CD14-positive monocyte (primary cell): ENCODE results near the gene WAC. TPM values are rescaled to one million over a fixed set of nuclear protein-coding genes. Genes with fewer than 3 reads are reported as not detected.

Experiments used
- DNase-seq, 3 donors: peaks; one replicate each; pipeline ENCODE4 v3.0.0-alpha.2; 2011 to 2022
- H2AFZ ChIP-seq: 2 replicates; pipeline ENCODE4 v1.6.0; 2012; ENCODE audit warnings: mild to moderate bottlenecking, low read depth, low read length, inconsistent platforms; ENCODE audit not compliant: insufficient read depth, poor library complexity, severe bottlenecking
- H3K27ac ChIP-seq, 2 donors: 1 replicate in 1 of 2; 2 replicates in 1 of 2; pipeline ENCODE4 v1.5.1; 2012 to 2013; ENCODE audit warnings: low read length in 2 of 2, control low read depth in 1 of 2, inconsistent platforms in 1 of 2, low read depth in 1 of 2, mild to moderate bottlenecking in 1 of 2
- H3K27me3 ChIP-seq, 2 donors: one replicate each; pipeline versions ENCODE4 v1.6.0 to v1.6.1; 2011 to 2013; ENCODE audit warnings: low read length in 2 of 2; ENCODE audit not compliant: control insufficient read depth in 2 of 2, insufficient read depth in 2 of 2
- H3K36me3 ChIP-seq, 2 donors: replicated peaks in 1 of 2; 1 replicate in 1 of 2; 2 replicates in 1 of 2; pipeline versions ENCODE4 v1.5.1 to v1.6.1; 2012 to 2013; ENCODE audit warnings: low read length in 2 of 2, control low read depth in 1 of 2, inconsistent platforms in 1 of 2, mild to moderate bottlenecking in 1 of 2; ENCODE audit not compliant: insufficient read depth in 2 of 2, control insufficient read depth in 1 of 2
- H3K4me1 ChIP-seq, 2 donors: 1 replicate in 1 of 2; 2 replicates in 1 of 2; pipeline versions ENCODE4 v1.5.1 to v1.6.1; 2012 to 2013; ENCODE audit warnings: low read length in 2 of 2, control low read depth in 1 of 2, inconsistent platforms in 1 of 2, mild to moderate bottlenecking in 1 of 2, moderate library complexity in 1 of 2; ENCODE audit not compliant: insufficient read depth in 2 of 2, control insufficient read depth in 1 of 2
- H3K4me2 ChIP-seq: replicated peaks from 2 replicates; pipeline ENCODE3; 2012; ENCODE audit warnings: low read length, moderate library complexity, mild to moderate bottlenecking; ENCODE audit not compliant: poor library complexity, severe bottlenecking; ENCODE audit errors: extremely low read depth
- H3K4me3 ChIP-seq, 3 experiments: fragments of 200-600 bp in 1 of 3; sonication (generic) in 1 of 3; replicated peaks in 1 of 3; 1 replicate in 2 of 3; 2 replicates in 1 of 3; pipeline ENCODE4 v1.5.1; 2011 to 2013; ENCODE audit warnings: low read length in 3 of 3, mild to moderate bottlenecking in 3 of 3, control low read depth in 2 of 3, low read depth in 2 of 3, inconsistent platforms in 1 of 3, moderate library complexity in 1 of 3
- H3K79me2 ChIP-seq: 2 replicates; pipeline ENCODE4 v1.6.0; 2012; ENCODE audit warnings: mild to moderate bottlenecking, control low read depth, inconsistent platforms, low read length, moderate library complexity; ENCODE audit not compliant: insufficient read depth
- H3K9ac ChIP-seq: 2 replicates; pipeline ENCODE4 v1.6.0; 2017; ENCODE audit warnings: low read length, mild to moderate bottlenecking; ENCODE audit not compliant: insufficient read depth, poor library complexity, severe bottlenecking
- H3K9me3 ChIP-seq, 2 donors: replicated peaks in 1 of 2; 1 replicate in 1 of 2; 2 replicates in 1 of 2; pipeline versions ENCODE4 v1.5.1 to v1.6.1; 2012 to 2013; ENCODE audit warnings: low read length in 2 of 2, control low read depth in 1 of 2; ENCODE audit not compliant: control insufficient read depth in 1 of 2, insufficient read depth in 1 of 2
- H4K20me1 ChIP-seq: 2 replicates; pipeline ENCODE4 v1.6.0; 2012; ENCODE audit warnings: mild to moderate bottlenecking, low read length, control low read depth, moderate library complexity; ENCODE audit not compliant: insufficient read depth
- H3K27ac Mint-ChIP-seq, 7 donors: one replicate each; pipeline ENCODE4 v1.8.0; 2020; ENCODE audit warnings: mild to moderate bottlenecking in 7 of 7, mixed read lengths in 7 of 7, moderate library complexity in 6 of 7, inconsistent platforms in 2 of 7
- H3K27me3 Mint-ChIP-seq, 3 donors: one replicate each; pipeline ENCODE4 v1.8.0; 2021 to 2022; ENCODE audit warnings: low read depth in 3 of 3, mild to moderate bottlenecking in 3 of 3, mixed read lengths in 3 of 3, moderate library complexity in 3 of 3, inconsistent platforms in 1 of 3
- H3K36me3 Mint-ChIP-seq, 2 donors: one replicate each; pipeline ENCODE4 v1.8.0; 2020; ENCODE audit warnings: mixed read lengths in 2 of 2, inconsistent platforms in 1 of 2, mild to moderate bottlenecking in 1 of 2
- H3K4me1 Mint-ChIP-seq: one replicate; pipeline ENCODE4 v1.8.0; 2020; ENCODE audit warnings: mild to moderate bottlenecking, mixed read lengths
- H3K4me3 Mint-ChIP-seq, 2 donors: one replicate each; pipeline ENCODE4 v1.8.0; 2020; ENCODE audit warnings: mild to moderate bottlenecking in 2 of 2, mixed read lengths in 2 of 2, moderate library complexity in 1 of 2
- H3K9me3 Mint-ChIP-seq, 7 donors: one replicate each; pipeline ENCODE4 v1.8.0; 2020 to 2022; ENCODE audit warnings: mixed read lengths in 7 of 7, mild to moderate bottlenecking in 6 of 7, moderate library complexity in 6 of 7, inconsistent platforms in 2 of 7
- WGBS: methylation state at CpG from one replicate; pipeline ENCODE4 v1.1.5; 2013; ENCODE audit warnings: missing lambda C conversion rate; ENCODE audit not compliant: insufficient coverage; 5-methylcytosine and 5-hydroxymethylcytosine counted together
- intact Hi-C, 2 donors: fragments of 100-400 bp; cut with micrococcal nuclease; formaldehyde crosslinking; loops; one replicate each; pipeline versions ENCODE4 v1.15.0 to v1.15.1; 2023
- polyA plus RNA-seq, 3 donors: library from polyadenylated mRNA; depleted of rRNA in 1 of 3; unstranded in 2 of 3; stranded (reverse) in 1 of 3; fragments of 300-500 nt in 2 of 3; fragments of >200 nt in 1 of 3; fragmentation: Illumina TruSeq in 2 of 3; gene quantifications; 1 replicate in 2 of 3; 2 replicates in 1 of 3; pipeline ENCODE4 v1.2.3, GENCODE V29; 2012 to 2021
- TF ChIP-seq, protein P1 (sequence below): fragments of 200-600 bp; IDR thresholded peaks from one replicate; pipeline ENCODE4 v1.8.0; 2022; ENCODE audit warnings: antibody characterized with exemption, mild to moderate bottlenecking

Gene WAC
- polyA plus RNA-seq, 3 donors = 46.7 to 80.8 (median 67.9) TPM

DNA sequence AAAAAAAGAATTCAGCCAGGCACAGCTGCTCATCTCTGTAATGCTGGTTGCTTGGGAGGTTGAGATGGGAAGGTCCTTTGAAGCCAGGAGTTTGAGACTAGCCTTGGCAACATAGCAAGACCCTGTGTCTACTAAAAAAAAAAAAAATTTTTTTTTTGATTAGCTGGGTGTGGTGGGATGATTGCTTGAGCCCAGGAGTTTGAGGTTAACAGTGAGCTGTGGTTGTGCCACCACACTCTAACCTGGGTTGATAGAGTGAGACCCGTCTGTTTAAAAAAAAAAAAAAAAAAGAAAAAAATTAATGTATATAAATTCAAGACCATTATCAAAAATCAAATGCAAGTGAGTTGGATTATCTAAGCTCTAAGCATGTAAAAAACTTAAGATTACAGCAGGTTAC lies 5.7 kb downstream of the WAC start:
- TF ChIP-seq, protein P1, sequence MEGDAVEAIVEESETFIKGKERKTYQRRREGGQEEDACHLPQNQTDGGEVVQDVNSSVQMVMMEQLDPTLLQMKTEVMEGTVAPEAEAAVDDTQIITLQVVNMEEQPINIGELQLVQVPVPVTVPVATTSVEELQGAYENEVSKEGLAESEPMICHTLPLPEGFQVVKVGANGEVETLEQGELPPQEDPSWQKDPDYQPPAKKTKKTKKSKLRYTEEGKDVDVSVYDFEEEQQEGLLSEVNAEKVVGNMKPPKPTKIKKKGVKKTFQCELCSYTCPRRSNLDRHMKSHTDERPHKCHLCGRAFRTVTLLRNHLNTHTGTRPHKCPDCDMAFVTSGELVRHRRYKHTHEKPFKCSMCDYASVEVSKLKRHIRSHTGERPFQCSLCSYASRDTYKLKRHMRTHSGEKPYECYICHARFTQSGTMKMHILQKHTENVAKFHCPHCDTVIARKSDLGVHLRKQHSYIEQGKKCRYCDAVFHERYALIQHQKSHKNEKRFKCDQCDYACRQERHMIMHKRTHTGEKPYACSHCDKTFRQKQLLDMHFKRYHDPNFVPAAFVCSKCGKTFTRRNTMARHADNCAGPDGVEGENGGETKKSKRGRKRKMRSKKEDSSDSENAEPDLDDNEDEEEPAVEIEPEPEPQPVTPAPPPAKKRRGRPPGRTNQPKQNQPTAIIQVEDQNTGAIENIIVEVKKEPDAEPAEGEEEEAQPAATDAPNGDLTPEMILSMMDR = no peak
- no peak overlapping the region for H3K4me2 ChIP-seq
- peaks cover 4 to 21% of the 10 kb centered on the region in 2 donors for H3K4me1 ChIP-seq
- H3K9me3 Mint-ChIP-seq = no peaks in the 10 kb centered on the region
- H3K27ac Mint-ChIP-seq = no peak overlapping the region
- H3K27me3 Mint-ChIP-seq = no peaks in the 10 kb centered on the region
- H3K4me1 Mint-ChIP-seq = peaks cover 36% of the 10 kb centered on the region
- H3K36me3 ChIP-seq = peaks cover 74 to 86% of the 10 kb centered on the region in 2 donors
- no peak overlapping the region for H2AFZ ChIP-seq
- H3K4me3 ChIP-seq = no peak overlapping the region
- H3K27me3 ChIP-seq = no peaks in the 10 kb centered on the region
- peaks cover 70 to 76% of the 10 kb centered on the region in 2 donors for H3K36me3 Mint-ChIP-seq
- no peak overlapping the region for H3K9ac ChIP-seq
- intact Hi-C loops = loop anchor here in 1 of 2 donors (10.0 kb wide), 1 partner anchor 46 kb away; no protein-coding TSS in a partner anchor
- peaks cover 100% of the 10 kb centered on the region for H3K79me2 ChIP-seq
- H4K20me1 ChIP-seq = peaks cover 99% of the 10 kb centered on the region
- DNase-seq = no peak
- H3K27ac ChIP-seq = no peak overlapping the region
- no peaks in the 10 kb centered on the region for H3K9me3 ChIP-seq
- H3K4me3 Mint-ChIP-seq = no peak overlapping the region
- no CpG with 5 or more reads among the region's 1 CpG for WGBS

- peaks cover 2 to 10% of the 10 kb centered on the region in 2 donors for H3K4me1 ChIP-seq
- no peak overlapping the region for H3K4me3 ChIP-seq
- H3K4me3 Mint-ChIP-seq = no peak overlapping the region
These were observed 7.2 kb downstream of the WAC start for GRCh38 chr10:28540145-28540544.

More at GRCh38 chr10:28540145-28540544, 7.2 kb downstream of the WAC start:
- peaks cover 25% of the 10 kb centered on the region for H3K4me1 Mint-ChIP-seq
- H3K36me3 ChIP-seq = peaks cover 82 to 100% of the 10 kb centered on the region in 2 donors
- no peaks in the 10 kb centered on the region for H3K27me3 ChIP-seq
- no peak overlapping the region for H3K4me2 ChIP-seq
- intact Hi-C loops = no loop called here
- H4K20me1 ChIP-seq = peaks cover 100% of the 10 kb centered on the region
- DNase-seq = no peak
- H3K9me3 Mint-ChIP-seq = no peaks in the 10 kb centered on the region
- H3K79me2 ChIP-seq = peaks cover 100% of the 10 kb centered on the region
- no peak overlapping the region for H2AFZ ChIP-seq
- H3K27ac Mint-ChIP-seq = no peak overlapping the region
- H3K27ac ChIP-seq = no peak overlapping the region
- no peaks in the 10 kb centered on the region for H3K27me3 Mint-ChIP-seq
- peaks cover 74 to 86% of the 10 kb centered on the region in 2 donors for H3K36me3 Mint-ChIP-seq
- H3K9me3 ChIP-seq = no peaks in the 10 kb centered on the region
- TF ChIP-seq, protein P1 = no peak
- no CpG with 5 or more reads among the region's 3 CpGs for WGBS
- no peak overlapping the region for H3K9ac ChIP-seq
